ENCODE measurements around the gene FAM237A. TPM values are rescaled to one million over a fixed set of nuclear protein-coding genes. Genes with fewer than 3 reads are reported as not detected.

Gene FAM237A
- total and polyA plus RNA-seq, 11 donors: 0.56 to 3.4 (median 1.4) TPM; not detected in 8

GRCh38 chr2:206683546-206683945, 41.3 kb downstream of the FAM237A start:
- no peak for ATAC-seq
- Histone ChIP-seq H3K4me1 (no peaks in the 10 kb centered on the region), H3K27me3 (peaks cover 0 to 5% (median 0%) of the 10 kb centered on the region in 9 donors), H3K36me3 (no peaks in the 10 kb centered on the region), H3K4me3 (no peak overlapping the region), H3K9me3 (no peaks in the 10 kb centered on the region), H3K27ac (no peak overlapping the region)
- WGBS, 4 donors: 88 to 90% (median 89%) methylated on average over 4 of the region's 4 CpGs
- DNase-seq: no peak
- no peak for TF ChIP-seq CTCF (IDR thresholded peaks at IDR 0.05)
- intact Hi-C loops (cut with DNase I): loop anchor here in 1 of 10 donors (10.0 kb wide), 2 partner anchors 289 to 1371 kb away; no protein-coding TSS in a partner anchor

- Histone ChIP-seq H3K9me3 (no peaks in the 10 kb centered on the region), H3K36me3 (no peaks in the 10 kb centered on the region), H3K27ac (no peak overlapping the region), H3K4me3 (no peak overlapping the region), H3K4me1 (no peaks in the 10 kb centered on the region), H3K27me3 (peaks cover 0 to 5% (median 0%) of the 10 kb centered on the region in 9 donors)
- WGBS, 4 donors: 57 to 72% (median 60%) methylated on average over 2 of the region's 2 CpGs
- intact Hi-C loops (cut with DNase I): loop anchor here in 1 of 10 donors (10.0 kb wide), 2 partner anchors 294 to 1366 kb away; no protein-coding TSS in a partner anchor
- ATAC-seq: no peak
- TF ChIP-seq POLR2A (IDR thresholded peaks at IDR 0.05) (no peak), CTCF (IDR thresholded peaks at IDR 0.05) (no peak)
- DNase-seq: no peak
These were observed 46.2 kb downstream of the FAM237A start for GRCh38 chr2:206688453-206688852.

- Histone ChIP-seq H3K9me3 (no peaks in the 10 kb centered on the region), H3K36me3 (no peaks in the 10 kb centered on the region), H3K4me1 (no peaks in the 10 kb centered on the region), H3K27ac (no peak overlapping the region), H3K27me3 (peaks cover 0 to 5% (median 0%) of the 10 kb centered on the region in 9 donors), H3K4me3 (no peak overlapping the region)
- ATAC-seq (no peak), DNase-seq (no peak)
- WGBS, 4 donors: 68 to 74% (median 70%) methylated on average over 1 of the region's 1 CpG
- TF ChIP-seq POLR2A (IDR thresholded peaks at IDR 0.05): no peak
- no peak for TF ChIP-seq CTCF (IDR thresholded peaks at IDR 0.05)
- intact Hi-C loops (cut with DNase I): loop anchor here in 1 of 10 donors (10.0 kb wide), 2 partner anchors 294 to 1366 kb away; no protein-coding TSS in a partner anchor
These were observed 46.7 kb downstream of the FAM237A start for GRCh38 chr2:206688990-206689389.

GRCh38 chr2:206692971-206693370, 50.7 kb downstream of the FAM237A start:
- TF ChIP-seq POLR2A (IDR thresholded peaks at IDR 0.05) (no peak), CTCF (IDR thresholded peaks at IDR 0.05) (no peak)
- peaks cover 0 to 5% (median 0%) of the 10 kb centered on the region in 9 donors for H3K27me3 ChIP-seq
- WGBS, 4 donors: 68 to 79% (median 78%) methylated on average over 7 of the region's 7 CpGs
- intact Hi-C loops (cut with DNase I): loop anchor here (2.0 to 10.0 kb wide), 9 partner anchors 74 to 784 kb away; partner anchors contain the start of genes FASTKD2 (in 1 of the 10) and MDH1B (in 1 of the 10)
- H3K27ac ChIP-seq: no peak overlapping the region
- no peaks in the 10 kb centered on the region for H3K4me1 ChIP-seq
- H3K36me3 ChIP-seq: no peaks in the 10 kb centered on the region
- H3K9me3 ChIP-seq: no peaks in the 10 kb centered on the region
- H3K4me3 ChIP-seq: no peak overlapping the region
- ATAC-seq: no peak
- DNase-seq: no peak

All from heart left ventricle (tissue), 16 donors.